ENCODE data around the gene PAIP1.
"Not testable (repeated sequence)": the region's sequence is repeated elsewhere in the genome, so short reads cannot be mapped to it uniquely, and the experiment has no call there.

Gene PAIP1, protein sequence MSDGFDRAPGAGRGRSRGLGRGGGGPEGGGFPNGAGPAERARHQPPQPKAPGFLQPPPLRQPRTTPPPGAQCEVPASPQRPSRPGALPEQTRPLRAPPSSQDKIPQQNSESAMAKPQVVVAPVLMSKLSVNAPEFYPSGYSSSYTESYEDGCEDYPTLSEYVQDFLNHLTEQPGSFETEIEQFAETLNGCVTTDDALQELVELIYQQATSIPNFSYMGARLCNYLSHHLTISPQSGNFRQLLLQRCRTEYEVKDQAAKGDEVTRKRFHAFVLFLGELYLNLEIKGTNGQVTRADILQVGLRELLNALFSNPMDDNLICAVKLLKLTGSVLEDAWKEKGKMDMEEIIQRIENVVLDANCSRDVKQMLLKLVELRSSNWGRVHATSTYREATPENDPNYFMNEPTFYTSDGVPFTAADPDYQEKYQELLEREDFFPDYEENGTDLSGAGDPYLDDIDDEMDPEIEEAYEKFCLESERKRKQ

DNA sequence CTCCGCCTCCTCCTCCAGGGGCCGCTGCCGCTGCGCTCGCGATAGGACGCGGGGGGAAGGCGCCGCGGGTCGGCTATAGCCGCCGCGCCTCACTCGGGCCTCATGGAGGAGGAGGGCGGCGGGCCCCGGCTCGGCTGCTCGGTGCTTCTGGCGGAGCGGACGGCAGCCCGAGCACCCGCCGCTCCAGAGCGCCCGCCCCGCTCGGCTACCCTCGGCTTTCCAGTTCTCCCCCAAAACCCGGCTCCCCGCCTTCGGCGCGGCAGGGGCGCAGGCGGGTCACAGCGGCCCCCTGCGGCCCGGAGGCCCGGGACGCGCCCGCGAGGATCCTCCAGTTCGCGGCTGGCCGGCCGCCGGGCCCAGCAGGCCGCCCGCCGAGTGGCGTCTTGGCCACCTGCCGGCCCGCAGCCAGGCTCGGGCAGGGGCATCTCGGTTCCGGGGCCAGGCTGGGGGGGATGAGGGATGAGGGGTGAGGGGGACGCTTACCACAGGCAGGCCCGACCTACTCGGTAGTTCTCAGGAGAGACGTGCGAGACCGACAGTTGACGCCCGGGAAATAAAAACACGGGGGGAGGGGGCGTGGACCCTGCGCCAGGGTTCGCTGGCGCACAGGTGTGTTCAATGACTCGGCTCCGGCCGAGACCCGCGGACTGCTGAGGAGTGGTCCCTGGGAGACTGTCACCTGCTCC is at the start of gene PAIP1:
Gene PAIP1 (minus strand): TSS at position 221 of the 686 bp plus-strand sequence. CDS start 231 bp downstream, outside the sequence.
- Histone ChIP-seq H4K20me1 (peaks cover 36% of the 10 kb centered on the region), H3K27me3 (no peaks in the 10 kb centered on the region), H3K9ac (peak within 1 kb of the TSS; percentile 99), H3K4me3 (peak within 1 kb of the TSS; percentile 88), H3K4me2 (peak within 1 kb of the TSS; percentile 84), H3K4me1 (peaks cover 41% of the 10 kb centered on the region), H3K9me3 (no peaks in the 10 kb centered on the region), H3K36me3 (peaks cover 32% of the 10 kb centered on the region), H3K27ac (peak within 1 kb of the TSS; percentile 99)
- TF ChIP-seq Cebpa-rat (IDR thresholded peaks at IDR 0.05) = no peak

DNA sequence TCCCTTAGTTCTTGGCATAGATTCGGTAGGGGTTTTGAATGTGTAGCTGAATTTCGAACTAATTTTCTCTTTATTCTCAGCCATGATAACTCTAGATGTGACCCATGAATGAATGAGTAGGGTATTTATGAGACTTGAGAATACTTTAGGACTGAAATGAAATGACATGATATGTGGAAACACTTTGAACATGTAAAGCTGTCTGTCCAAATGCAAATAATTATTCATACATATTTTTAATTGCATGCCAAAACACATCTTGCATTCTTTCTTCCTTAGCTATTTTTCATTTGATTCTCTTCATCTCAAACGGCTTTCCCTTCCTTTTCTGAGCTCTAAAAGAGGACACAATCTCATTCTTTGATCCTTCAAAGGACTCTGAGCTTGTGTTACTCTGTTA is 49.5 kb upstream of the PAIP1 start:
- Histone ChIP-seq H3K27ac (no peak overlapping the region), H3K27me3 (no peaks in the 10 kb centered on the region), H3K9ac (no peak overlapping the region), H3K4me1 (peaks cover 43% of the 10 kb centered on the region), H3K4me2 (peak overlapping the region; percentile 11; the same call in 1 of the 2 replicates), H3K9me3 (no peaks in the 10 kb centered on the region), H3K36me3 (peaks cover 59% of the 10 kb centered on the region), H3K4me3 (no peak overlapping the region), H4K20me1 (peaks cover 58% of the 10 kb centered on the region)
- TF ChIP-seq Cebpa-rat (IDR thresholded peaks at IDR 0.05) = no peak

DNA sequence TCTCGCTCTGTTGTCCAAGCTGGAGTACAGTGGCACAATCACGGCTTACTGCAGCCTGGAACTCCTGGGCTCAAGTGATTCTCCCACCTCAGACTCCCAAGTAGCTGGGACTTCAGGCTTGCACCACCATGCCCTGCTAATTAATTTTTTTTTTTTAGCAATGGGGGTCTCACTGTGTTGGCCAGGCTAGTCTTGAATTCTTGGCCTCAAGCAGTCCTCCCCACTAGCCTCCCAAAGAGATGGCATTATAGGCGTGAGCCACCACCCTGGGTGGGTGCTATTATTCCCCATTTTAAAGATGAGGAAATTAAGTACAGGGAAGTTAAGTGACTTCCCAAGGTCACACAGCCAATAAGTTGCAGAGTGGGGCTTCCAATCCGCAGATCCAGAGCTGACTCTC is 47.8 kb upstream of the PAIP1 start:
- H3K27me3 ChIP-seq = no peaks in the 10 kb centered on the region
- no peak for TF ChIP-seq Cebpa-rat (IDR thresholded peaks at IDR 0.05)
- peak overlapping the region; percentile 93 for H3K4me2 ChIP-seq
- H3K36me3 ChIP-seq = peaks cover 46% of the 10 kb centered on the region
- H3K27ac ChIP-seq = peak overlapping the region; percentile 96
- peak overlapping the region; percentile 94 for H3K9ac ChIP-seq
- H3K4me1 ChIP-seq = peaks cover 57% of the 10 kb centered on the region
- peak overlapping the region; percentile 91 for H3K4me3 ChIP-seq
- H4K20me1 ChIP-seq = peaks cover 45% of the 10 kb centered on the region
- no peaks in the 10 kb centered on the region for H3K9me3 ChIP-seq

DNA sequence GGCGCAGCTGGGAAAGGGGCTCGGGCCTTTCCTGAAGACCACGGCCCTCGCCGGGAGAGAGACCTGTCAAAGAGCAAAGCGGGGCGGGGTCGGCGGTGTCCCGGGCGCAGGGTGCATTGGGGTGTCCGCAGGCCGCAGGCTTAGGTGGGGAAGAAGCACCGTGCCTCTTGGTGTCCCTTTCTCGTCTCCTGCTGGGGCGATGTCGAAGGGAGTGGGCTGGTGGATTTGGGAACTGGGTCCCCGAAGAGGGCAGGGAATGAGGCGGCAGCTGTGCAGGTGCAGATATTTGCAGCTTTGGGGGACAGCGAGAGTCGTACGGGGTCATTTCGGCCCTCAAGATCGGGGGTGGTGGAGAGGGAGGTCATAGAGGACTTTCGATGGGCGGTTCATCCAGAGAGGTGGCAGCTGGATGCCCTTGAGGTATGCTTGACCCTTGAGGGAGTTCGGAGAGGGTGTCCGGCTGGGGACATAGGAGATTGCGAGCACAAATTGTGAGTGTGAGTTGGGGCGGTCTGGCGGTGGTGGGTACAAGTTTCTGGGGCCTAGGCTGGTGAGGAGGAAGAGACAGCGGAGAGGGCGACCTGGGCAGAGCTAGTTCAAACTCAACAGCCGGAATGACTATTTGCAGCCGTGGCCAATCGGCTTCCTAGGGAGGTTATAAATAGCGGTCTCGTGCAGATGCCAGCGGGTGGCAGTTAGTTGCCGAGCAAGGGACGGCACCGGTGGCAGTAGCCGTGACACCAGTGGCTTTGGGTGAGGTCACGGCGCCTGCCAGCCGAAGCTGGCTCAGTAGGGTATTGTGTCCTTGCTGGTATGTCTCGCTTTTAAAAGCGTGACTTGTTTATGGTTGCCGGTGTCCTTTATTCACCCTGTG is 46.7 kb upstream of the PAIP1 start:
- Histone ChIP-seq H4K20me1 (peaks cover 34% of the 10 kb centered on the region), H3K4me1 (peaks cover 58% of the 10 kb centered on the region), H3K36me3 (peaks cover 35% of the 10 kb centered on the region), H3K9ac (peak overlapping the region; percentile 94), H3K9me3 (no peaks in the 10 kb centered on the region), H3K4me3 (peak overlapping the region; percentile 91), H3K27me3 (no peaks in the 10 kb centered on the region), H3K27ac (peak overlapping the region; percentile 96), H3K4me2 (peak overlapping the region; percentile 93)
- TF ChIP-seq Cebpa-rat (IDR thresholded peaks at IDR 0.05) = no peak

DNA sequence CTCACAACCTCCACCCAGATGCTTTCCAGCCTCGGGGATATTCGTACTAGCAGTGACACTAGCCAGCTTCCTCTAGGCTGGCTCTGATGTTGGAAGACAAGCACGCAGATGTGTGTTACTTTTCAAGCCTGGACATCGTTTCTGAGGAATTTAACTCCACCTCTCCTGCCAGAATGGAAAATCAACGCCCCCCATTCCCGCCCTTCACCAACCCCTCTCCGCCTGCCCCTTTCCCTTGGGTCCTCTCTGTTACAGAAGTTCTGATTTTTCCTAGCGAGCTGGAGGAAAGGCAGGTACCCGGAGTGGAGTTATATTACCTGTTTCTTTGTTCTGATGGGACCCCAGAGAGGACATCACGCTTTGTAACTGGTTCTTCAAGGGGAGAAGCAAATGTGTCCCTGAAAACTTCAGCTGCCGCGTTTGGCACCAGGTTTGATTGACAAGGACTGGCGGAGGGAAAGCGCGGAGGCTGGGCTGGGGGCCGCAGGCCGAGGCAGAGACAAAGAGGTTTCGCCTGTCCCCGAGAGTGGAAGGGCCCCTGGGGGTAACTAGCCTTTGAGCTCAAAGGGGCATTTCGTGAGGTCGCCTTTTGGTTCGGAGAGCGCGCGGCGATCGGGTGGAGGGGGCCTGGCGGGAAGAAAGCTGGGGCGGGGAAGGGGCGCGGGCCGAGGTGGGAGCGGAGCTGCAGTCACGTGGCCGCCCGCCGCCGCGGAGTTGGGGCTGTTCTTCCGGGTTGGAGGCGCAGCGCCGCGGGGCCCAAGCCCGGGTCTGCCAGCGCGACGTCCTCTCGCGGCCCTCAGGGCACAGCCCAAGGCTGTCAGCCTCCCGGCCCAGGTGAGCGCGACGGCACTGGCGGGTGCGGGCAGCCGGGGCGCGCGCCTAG is 45.8 kb upstream of the PAIP1 start, which contains the start of gene NNT:
Gene NNT (plus strand): TSS at position 720 of the 883 bp plus-strand sequence. CDS start 6,016 bp downstream, outside the sequence.
- peaks cover 25% of the 10 kb centered on the region for H4K20me1 ChIP-seq
- H3K4me3 ChIP-seq = peak within 1 kb of the TSS; percentile 91
- no peaks in the 10 kb centered on the region for H3K27me3 ChIP-seq
- peak within 1 kb of the TSS; percentile 96 for H3K27ac ChIP-seq
- H3K9ac ChIP-seq = peak within 1 kb of the TSS; percentile 94
- H3K9me3 ChIP-seq = no peaks in the 10 kb centered on the region
- H3K4me1 ChIP-seq = peaks cover 50% of the 10 kb centered on the region
- peak within 1 kb of the TSS; percentile 93 for H3K4me2 ChIP-seq
- H3K36me3 ChIP-seq = peaks cover 26% of the 10 kb centered on the region
- no peak for TF ChIP-seq Cebpa-rat (IDR thresholded peaks at IDR 0.05)

DNA sequence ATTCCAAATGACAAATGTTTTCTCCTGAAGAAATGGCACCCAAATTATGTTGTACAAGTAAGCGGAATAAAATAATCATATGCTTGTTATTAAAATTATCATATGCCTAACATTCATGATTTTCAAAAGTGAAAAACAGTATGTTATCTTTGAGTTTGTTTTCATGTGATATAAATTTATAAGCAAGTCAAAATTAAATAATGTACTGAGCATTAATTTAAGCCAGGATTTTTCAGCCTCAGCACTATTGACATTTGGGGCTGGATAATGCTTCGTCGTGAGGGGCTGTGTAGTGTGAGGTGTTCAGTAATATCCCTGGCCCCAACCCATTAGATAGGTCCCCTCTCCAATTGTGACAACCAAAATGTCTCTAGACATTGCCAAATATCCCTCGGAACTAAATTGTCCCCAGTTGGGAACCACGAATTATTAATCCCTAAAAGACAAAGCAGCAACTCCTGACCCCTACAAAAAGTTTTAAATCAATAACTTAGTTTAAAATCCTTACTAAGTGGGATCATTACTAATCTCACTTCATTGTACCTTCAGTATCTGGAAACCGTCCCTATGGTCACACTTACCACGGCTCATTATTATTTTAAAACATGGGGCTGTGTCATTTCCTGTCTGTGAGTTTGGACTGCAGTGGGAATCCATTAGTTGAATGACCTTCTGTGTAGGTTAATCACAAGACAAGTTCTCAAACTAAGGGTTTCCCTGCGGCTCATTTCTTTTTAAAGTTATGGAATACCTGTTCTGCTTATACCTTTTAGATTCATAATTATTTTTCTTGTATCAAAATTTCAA is 44.8 kb upstream of the PAIP1 start:
- no peaks in the 10 kb centered on the region for H3K27me3 ChIP-seq
- peak overlapping the region; percentile 91 for H3K4me3 ChIP-seq
- H3K9ac ChIP-seq = peak overlapping the region; percentile 94
- TF ChIP-seq Cebpa-rat (IDR thresholded peaks at IDR 0.05) = no peak
- H3K27ac ChIP-seq = peak overlapping the region; percentile 96
- peak overlapping the region; percentile 93 for H3K4me2 ChIP-seq
- peaks cover 15% of the 10 kb centered on the region for H4K20me1 ChIP-seq
- peaks cover 16% of the 10 kb centered on the region for H3K36me3 ChIP-seq
- H3K4me1 ChIP-seq = peaks cover 41% of the 10 kb centered on the region
- H3K9me3 ChIP-seq = no peaks in the 10 kb centered on the region

DNA sequence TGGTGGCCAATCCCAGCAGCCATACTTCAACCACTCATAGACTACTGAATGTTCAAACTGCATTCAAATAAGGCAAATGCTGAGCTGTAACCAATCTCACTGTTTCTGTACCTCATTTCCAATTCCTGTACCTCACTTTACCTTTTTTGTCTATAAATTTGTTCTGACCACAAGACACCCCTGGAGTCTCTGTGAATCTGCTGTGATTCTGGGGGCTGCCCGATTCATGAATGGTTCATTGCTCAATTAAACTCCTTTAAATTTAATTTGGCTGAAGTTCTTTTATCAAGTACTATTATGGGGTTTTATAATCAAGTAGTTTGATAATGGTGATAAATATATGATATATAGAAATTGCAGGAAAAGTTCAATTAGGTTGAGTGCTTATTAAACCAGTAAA is 42.0 kb upstream of the PAIP1 start:
- not testable (repeated sequence) for H3K4me2 ChIP-seq, H3K36me3 ChIP-seq, H3K4me3 ChIP-seq, H3K9ac ChIP-seq, H3K27me3 ChIP-seq, H3K9me3 ChIP-seq, H4K20me1 ChIP-seq, H3K27ac ChIP-seq
- H3K4me1 ChIP-seq = peaks cover 23% of the 10 kb centered on the region

DNA sequence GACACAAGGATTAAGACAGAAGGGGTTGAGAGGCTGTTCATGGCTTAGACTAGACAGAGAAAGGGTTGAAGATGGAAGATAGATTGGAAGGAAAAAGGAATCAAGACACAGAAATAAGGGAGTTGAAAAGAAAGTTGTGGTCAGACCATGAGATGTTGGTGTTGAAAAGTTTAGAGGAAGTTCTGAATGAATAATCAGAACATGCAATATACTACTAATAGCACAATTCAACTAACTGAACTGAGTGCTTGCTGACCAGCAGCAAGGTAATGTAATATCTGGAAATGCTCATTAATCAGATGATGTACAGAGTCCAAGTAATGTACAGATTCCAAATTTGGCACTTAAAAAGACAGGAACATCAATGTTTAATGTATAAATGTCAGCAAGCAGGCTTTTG is 35.5 kb upstream of the PAIP1 start:
- H3K4me2 ChIP-seq = no peak overlapping the region
- H3K4me1 ChIP-seq = no peaks in the 10 kb centered on the region
- H3K9me3 ChIP-seq = 0 out of 2 replicates have a peak, but pooled peaks cover under 1% of the 10 kb centered on the region
- no peaks in the 10 kb centered on the region for H3K27me3 ChIP-seq
- no peak overlapping the region for H3K9ac ChIP-seq
- H3K27ac ChIP-seq = no peak overlapping the region
- no peaks in the 10 kb centered on the region for H4K20me1 ChIP-seq
- peaks cover 27% of the 10 kb centered on the region for H3K36me3 ChIP-seq
- no peak for TF ChIP-seq Cebpa-rat (IDR thresholded peaks at IDR 0.05)
- H3K4me3 ChIP-seq = no peak overlapping the region
